Endothelial cell of coronary artery (primary cell): ENCODE results near the gene HNRNPR. TPM values are rescaled to one million over a fixed set of nuclear protein-coding genes. Genes with fewer than 3 reads are reported as not detected.

Experiments used
- total RNA-seq: library from RNA; depleted of rRNA; stranded (reverse); fragments of >200 nt; gene quantifications from 2 replicates; pipeline ENCODE4 v1.2.3, GENCODE V29; 2014

HNRNPR gene
- 114 TPM in 2 replicates for total RNA-seq

GRCh38 chr1:23344111-23344986, at the start of gene HNRNPR:
Gene HNRNPR (minus strand): TSS chr1:23344284. CDS start chr1:23341008, 3,276 bp downstream.

GRCh38 chr1:23369335-23370013, 25.4 kb upstream of the HNRNPR start, which contains the start of gene ZNF436:
Gene ZNF436 (minus strand): TSS chr1:23369836. CDS start chr1:23368005, 1,831 bp downstream.

Other genes with a start within 250 kb of the HNRNPR start
- gene LUZP1, start 175.4 kb downstream of the HNRNPR start, total RNA-seq: 53.3 and 60.6 TPM in 2 replicates
- 0.09 and 1.5 TPM in 2 replicates for gene HTR1D, start 126.8 kb downstream of the HNRNPR start, total RNA-seq
- gene ZNF436, start 25.6 kb upstream of the HNRNPR start, total RNA-seq: 21.3 and 25.6 TPM in 2 replicates
- gene TCEA3, start 80.5 kb upstream of the HNRNPR start, total RNA-seq: 0.18 and 1.0 TPM in 2 replicates
- 6.4 and 8.8 TPM in 2 replicates for gene ASAP3, start 139.9 kb upstream of the HNRNPR start, total RNA-seq
- gene E2F2, start 186.9 kb upstream of the HNRNPR start, total RNA-seq: 0.47 and 0.81 TPM in 2 replicates
- gene ID3, start 215.2 kb upstream of the HNRNPR start, total RNA-seq: 221 and 267 TPM in 2 replicates